ENCODE data around the gene ROBO1. TPM values are rescaled to one million over a fixed set of nuclear protein-coding genes. Genes with fewer than 3 reads are reported as not detected.

ROBO1 gene
- total RNA-seq, 1 donor = 69.8 TPM

DNA sequence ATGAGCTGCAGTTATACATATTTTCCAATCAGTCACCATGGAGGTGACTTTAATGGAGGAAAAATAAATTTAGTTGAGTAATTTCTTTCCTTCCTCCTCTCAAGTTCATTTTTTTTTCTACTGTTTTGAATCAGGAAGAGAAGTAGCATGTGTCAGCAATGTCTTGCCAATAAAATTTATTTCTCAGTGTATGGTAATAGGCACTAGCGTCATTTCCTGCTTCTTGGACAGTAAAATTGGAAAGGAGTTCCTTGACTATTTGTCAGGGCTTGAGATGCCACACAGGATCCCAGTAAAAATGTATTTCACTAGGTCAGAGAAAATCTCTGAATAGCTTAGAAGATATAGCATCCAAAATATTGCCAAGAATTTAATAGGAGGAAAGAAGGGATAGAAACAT is 605.9 kb downstream of the ROBO1 start:
- peak overlapping the region; percentile 32 for H3K27ac ChIP-seq (ENCODE audit: low read depth, low read length)
- H3K36me3 ChIP-seq (ENCODE audit: insufficient read depth, low read length) = no peaks in the 10 kb centered on the region
- no peaks in the 10 kb centered on the region for H3K9me3 ChIP-seq (ENCODE audit: low read depth, low read length)
- no peak overlapping the region for H3K4me3 ChIP-seq (ENCODE audit: insufficient read depth, low read length)
- H3K4me1 ChIP-seq (ENCODE audit: insufficient read depth, low read length) = peaks cover 13% of the 10 kb centered on the region
- peak overlapping the region; percentile 21 for H3K4me2 ChIP-seq (ENCODE audit: insufficient read depth, low read length)
- H3K27me3 ChIP-seq (ENCODE audit: insufficient read depth, low read length) = no peaks in the 10 kb centered on the region
- DNase-seq (ENCODE audit: insufficient read length, low spot score, missing footprints) = no peak
- H3K79me2 ChIP-seq (ENCODE audit: insufficient read depth, low read length) = no peaks in the 10 kb centered on the region
- H4K20me1 ChIP-seq (ENCODE audit: insufficient read depth, low read length) = no peaks in the 10 kb centered on the region
- H2AFZ ChIP-seq (ENCODE audit: low read length) = peak overlapping the region; percentile 3
- TF ChIP-seq, protein P1, sequence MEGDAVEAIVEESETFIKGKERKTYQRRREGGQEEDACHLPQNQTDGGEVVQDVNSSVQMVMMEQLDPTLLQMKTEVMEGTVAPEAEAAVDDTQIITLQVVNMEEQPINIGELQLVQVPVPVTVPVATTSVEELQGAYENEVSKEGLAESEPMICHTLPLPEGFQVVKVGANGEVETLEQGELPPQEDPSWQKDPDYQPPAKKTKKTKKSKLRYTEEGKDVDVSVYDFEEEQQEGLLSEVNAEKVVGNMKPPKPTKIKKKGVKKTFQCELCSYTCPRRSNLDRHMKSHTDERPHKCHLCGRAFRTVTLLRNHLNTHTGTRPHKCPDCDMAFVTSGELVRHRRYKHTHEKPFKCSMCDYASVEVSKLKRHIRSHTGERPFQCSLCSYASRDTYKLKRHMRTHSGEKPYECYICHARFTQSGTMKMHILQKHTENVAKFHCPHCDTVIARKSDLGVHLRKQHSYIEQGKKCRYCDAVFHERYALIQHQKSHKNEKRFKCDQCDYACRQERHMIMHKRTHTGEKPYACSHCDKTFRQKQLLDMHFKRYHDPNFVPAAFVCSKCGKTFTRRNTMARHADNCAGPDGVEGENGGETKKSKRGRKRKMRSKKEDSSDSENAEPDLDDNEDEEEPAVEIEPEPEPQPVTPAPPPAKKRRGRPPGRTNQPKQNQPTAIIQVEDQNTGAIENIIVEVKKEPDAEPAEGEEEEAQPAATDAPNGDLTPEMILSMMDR (IDR thresholded peaks at IDR 0.05; ENCODE audit: extremely low read depth, low read depth, low read length) = no peak

DNA sequence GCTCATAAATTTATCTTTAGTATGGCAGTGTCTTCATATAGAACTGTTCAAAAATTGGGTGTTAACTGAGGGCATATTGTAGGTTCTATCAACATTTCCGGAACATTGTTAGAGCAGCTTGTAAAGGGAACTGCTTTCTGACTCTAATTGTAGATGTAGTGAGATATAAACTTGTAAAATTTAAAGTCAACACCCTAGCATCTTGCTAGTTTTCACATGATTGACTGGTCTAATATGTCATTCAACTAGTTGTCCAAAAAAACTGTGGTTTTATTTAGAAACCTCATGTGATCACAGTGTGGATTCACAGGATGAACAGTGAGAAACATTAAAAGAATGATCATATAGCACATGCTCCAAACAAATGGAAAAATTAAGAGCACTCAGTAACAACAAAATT is 607.4 kb downstream of the ROBO1 start:
- H3K79me2 ChIP-seq (ENCODE audit: insufficient read depth, low read length) = no peaks in the 10 kb centered on the region
- H3K4me1 ChIP-seq (ENCODE audit: insufficient read depth, low read length) = peaks cover 13% of the 10 kb centered on the region
- H4K20me1 ChIP-seq (ENCODE audit: insufficient read depth, low read length) = no peaks in the 10 kb centered on the region
- no peak overlapping the region for H3K27ac ChIP-seq (ENCODE audit: low read depth, low read length)
- H3K36me3 ChIP-seq (ENCODE audit: insufficient read depth, low read length) = no peaks in the 10 kb centered on the region
- no peak overlapping the region for H3K4me2 ChIP-seq (ENCODE audit: insufficient read depth, low read length)
- TF ChIP-seq, protein P1 (IDR thresholded peaks at IDR 0.05; ENCODE audit: extremely low read depth, low read depth, low read length) = no peak
- H2AFZ ChIP-seq (ENCODE audit: low read length) = no peak overlapping the region
- no peak overlapping the region for H3K4me3 ChIP-seq (ENCODE audit: insufficient read depth, low read length)
- no peak for DNase-seq (ENCODE audit: insufficient read length, low spot score, missing footprints)
- H3K27me3 ChIP-seq (ENCODE audit: insufficient read depth, low read length) = no peaks in the 10 kb centered on the region
- H3K9me3 ChIP-seq (ENCODE audit: low read depth, low read length) = no peaks in the 10 kb centered on the region

DNA sequence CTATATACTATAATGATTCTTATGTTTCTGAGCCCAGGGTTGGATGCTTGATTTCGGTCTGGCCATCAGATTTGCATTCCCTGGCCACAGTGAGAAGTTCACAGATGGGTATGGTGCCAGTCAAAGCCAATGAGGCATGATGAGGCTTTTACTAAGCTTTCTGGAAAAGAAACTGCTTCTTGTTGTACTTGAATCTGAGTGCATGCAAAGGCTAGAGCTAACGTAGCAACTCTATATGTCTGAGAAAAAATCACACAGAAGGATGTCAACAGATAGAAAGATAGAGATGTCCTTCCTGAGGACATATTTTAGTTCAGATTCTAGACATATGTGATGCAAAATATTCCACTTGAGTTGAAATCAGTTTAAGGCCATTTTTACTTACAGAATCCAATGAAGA is 608.1 kb downstream of the ROBO1 start:
- no peak overlapping the region for H2AFZ ChIP-seq (ENCODE audit: low read length)
- no peaks in the 10 kb centered on the region for H3K36me3 ChIP-seq (ENCODE audit: insufficient read depth, low read length)
- DNase-seq (ENCODE audit: insufficient read length, low spot score, missing footprints) = no peak
- no peaks in the 10 kb centered on the region for H4K20me1 ChIP-seq (ENCODE audit: insufficient read depth, low read length)
- TF ChIP-seq, protein P1 (IDR thresholded peaks at IDR 0.05; ENCODE audit: extremely low read depth, low read depth, low read length) = no peak
- H3K27ac ChIP-seq (ENCODE audit: low read depth, low read length) = no peak overlapping the region
- H3K4me2 ChIP-seq (ENCODE audit: insufficient read depth, low read length) = no peak overlapping the region
- no peaks in the 10 kb centered on the region for H3K79me2 ChIP-seq (ENCODE audit: insufficient read depth, low read length)
- no peaks in the 10 kb centered on the region for H3K27me3 ChIP-seq (ENCODE audit: insufficient read depth, low read length)
- no peaks in the 10 kb centered on the region for H3K9me3 ChIP-seq (ENCODE audit: low read depth, low read length)
- H3K4me1 ChIP-seq (ENCODE audit: insufficient read depth, low read length) = peaks cover 13% of the 10 kb centered on the region
- H3K4me3 ChIP-seq (ENCODE audit: insufficient read depth, low read length) = no peak overlapping the region

DNA sequence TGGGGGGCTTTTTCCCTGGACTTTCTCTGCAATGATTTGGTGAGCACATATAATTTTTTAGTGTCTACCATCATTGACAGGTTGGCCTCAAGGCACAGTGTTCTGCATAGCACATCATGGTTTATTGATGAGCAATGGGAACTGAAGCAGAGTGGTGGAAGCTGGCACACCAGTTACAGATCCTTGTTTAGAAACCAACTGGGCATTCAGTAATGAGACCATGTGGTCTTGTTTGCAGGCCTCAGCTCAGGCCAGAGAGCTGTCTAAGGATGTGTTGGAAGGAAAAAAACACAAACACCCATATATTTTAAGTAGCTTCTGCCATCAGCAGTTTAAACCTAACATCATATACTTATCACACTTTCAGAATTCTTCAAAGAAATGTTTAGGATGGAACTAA is 610.6 kb downstream of the ROBO1 start:
- Histone ChIP-seq H3K27me3 (ENCODE audit: insufficient read depth, low read length) (no peaks in the 10 kb centered on the region), H3K36me3 (ENCODE audit: insufficient read depth, low read length) (no peaks in the 10 kb centered on the region), H3K27ac (ENCODE audit: low read depth, low read length) (no peak overlapping the region), H2AFZ (ENCODE audit: low read length) (no peak overlapping the region), H3K4me1 (ENCODE audit: insufficient read depth, low read length) (peaks cover 2% of the 10 kb centered on the region), H3K9me3 (ENCODE audit: low read depth, low read length) (no peaks in the 10 kb centered on the region), H3K79me2 (ENCODE audit: insufficient read depth, low read length) (no peaks in the 10 kb centered on the region), H3K4me2 (ENCODE audit: insufficient read depth, low read length) (no peak overlapping the region), H3K4me3 (ENCODE audit: insufficient read depth, low read length) (no peak overlapping the region), H4K20me1 (ENCODE audit: insufficient read depth, low read length) (no peaks in the 10 kb centered on the region)
- no peak for DNase-seq (ENCODE audit: insufficient read length, low spot score, missing footprints)
- TF ChIP-seq, protein P1 (IDR thresholded peaks at IDR 0.05; ENCODE audit: extremely low read depth, low read depth, low read length) = no peak
